ENCODE measurements around the gene TNFRSF1B.

Gene TNFRSF1B

GRCh38 chr1:12255913-12256312 lies 89.1 kb downstream of the TNFRSF1B start:
- no peaks in the 10 kb centered on the region for H3K9me3 ChIP-seq (ENCODE audit: control insufficient read depth, insufficient read depth, low read length)
- no peaks in the 10 kb centered on the region for H3K79me2 ChIP-seq (ENCODE audit: control insufficient read depth, low read length)
- no peaks in the 10 kb centered on the region for H3F3A ChIP-seq (ENCODE audit: control insufficient read depth, insufficient read depth)
- peaks cover 45% of the 10 kb centered on the region for H3K36me3 ChIP-seq (ENCODE audit: control insufficient read depth, low read length)
- H3K27me3 ChIP-seq (ENCODE audit: control insufficient read depth, low read length): no peaks in the 10 kb centered on the region
- no peak overlapping the region for H3K4me3 ChIP-seq (ENCODE audit: low read length)
- H3K27ac ChIP-seq (ENCODE audit: low read depth, low read length): no peak overlapping the region
- H3K4me1 ChIP-seq (ENCODE audit: control insufficient read depth, low read length): no peaks in the 10 kb centered on the region
- H3K9me2 ChIP-seq (replicated peaks; ENCODE audit: control insufficient read depth, low read length): no peaks in the 10 kb centered on the region
- H3K4me2 ChIP-seq (ENCODE audit: low read length): no peak overlapping the region
- TF ChIP-seq CTCF (IDR thresholded peaks at IDR 0.05; ENCODE audit: low read depth, low read length, poor library complexity, severe bottlenecking): no peak
- no peak for TF ChIP-seq EZH2phosphoT487 (IDR thresholded peaks at IDR 0.05; ENCODE audit: borderline replicate concordance, low read length)
- no peaks in the 10 kb centered on the region for H4K20me1 ChIP-seq (ENCODE audit: control insufficient read depth, insufficient read depth, low read depth, low read length)

- Histone ChIP-seq H4K20me1 (ENCODE audit: control insufficient read depth, insufficient read depth, low read depth, low read length) (no peaks in the 10 kb centered on the region), H3K9me3 (ENCODE audit: control insufficient read depth, insufficient read depth, low read length) (no peaks in the 10 kb centered on the region), H3K4me2 (ENCODE audit: low read length) (no peak overlapping the region), H3K27ac (ENCODE audit: low read depth, low read length) (no peak overlapping the region), H3K79me2 (ENCODE audit: control insufficient read depth, low read length) (no peaks in the 10 kb centered on the region), H3K36me3 (ENCODE audit: control insufficient read depth, low read length) (peaks cover 55% of the 10 kb centered on the region), H3K27me3 (ENCODE audit: control insufficient read depth, low read length) (no peaks in the 10 kb centered on the region), H3F3A (ENCODE audit: control insufficient read depth, insufficient read depth) (no peaks in the 10 kb centered on the region), H3K4me3 (ENCODE audit: low read length) (no peak overlapping the region), H3K4me1 (ENCODE audit: control insufficient read depth, low read length) (no peaks in the 10 kb centered on the region), H3K9me2 (replicated peaks; ENCODE audit: control insufficient read depth, low read length) (no peaks in the 10 kb centered on the region)
- TF ChIP-seq EZH2phosphoT487 (IDR thresholded peaks at IDR 0.05; ENCODE audit: borderline replicate concordance, low read length) (no peak), CTCF (IDR thresholded peaks at IDR 0.05; ENCODE audit: low read depth, low read length, poor library complexity, severe bottlenecking) (no peak)
Observed at GRCh38 chr1:12258272-12258671, 91.5 kb downstream of the TNFRSF1B start.

All from DOHH2 (cell line).